GM21423 (cell line): ENCODE data around the gene NEUROG1.

Experiments used
- ATAC-seq: cut with Tn5 transposase; IDR thresholded peaks from one replicate; pipeline ENCODE4 v1.9.1; 2021; ENCODE audit warnings: mild to moderate bottlenecking, moderate library complexity; ENCODE audit not compliant: unreplicated experiment

Gene NEUROG1

GRCh38 chr5:135535820-135536801 lies at the start of gene NEUROG1:
Gene NEUROG1, minus strand, starts transcription at chr5:135535964. Its CDS starts 274 bp downstream, at chr5:135535690.
- no peak for ATAC-seq

- no peak for ATAC-seq
Measured at GRCh38 chr5:135584918-135585317, 49.2 kb upstream of the NEUROG1 start.

GRCh38 chr5:135584276-135584675 lies 48.5 kb upstream of the NEUROG1 start:
- ATAC-seq, result no peak

- no peak for ATAC-seq
Measured at GRCh38 chr5:135582099-135582781, 46.5 kb upstream of the NEUROG1 start.

GRCh38 chr5:135578685-135579341 lies 43.0 kb upstream of the NEUROG1 start, which contains the start of gene CXCL14:
Gene CXCL14, minus strand, starts transcription at chr5:135578991. Its CDS starts 213 bp downstream, at chr5:135578778.
- ATAC-seq, result no peak

GRCh38 chr5:135578305-135578684 lies 42.5 kb upstream of the NEUROG1 start:
- ATAC-seq, result no peak

GRCh38 chr5:135577421-135577820 lies 41.7 kb upstream of the NEUROG1 start:
- no peak for ATAC-seq

- no peak for ATAC-seq
Measured at GRCh38 chr5:135576075-135576599, 40.4 kb upstream of the NEUROG1 start.

GRCh38 chr5:135574493-135574892 lies 38.7 kb upstream of the NEUROG1 start:
- ATAC-seq, result no peak

GRCh38 chr5:135571902-135572301 lies 36.1 kb upstream of the NEUROG1 start:
- no peak for ATAC-seq

- no peak for ATAC-seq
Measured at GRCh38 chr5:135571066-135571609, 35.4 kb upstream of the NEUROG1 start.

- ATAC-seq, result no peak
Measured at GRCh38 chr5:135570453-135570764, 34.6 kb upstream of the NEUROG1 start.

GRCh38 chr5:135569755-135570452 lies 34.1 kb upstream of the NEUROG1 start:
- no peak for ATAC-seq

- no peak for ATAC-seq
Measured at GRCh38 chr5:135568923-135569360, 33.2 kb upstream of the NEUROG1 start.

- ATAC-seq, result no peak
Measured at GRCh38 chr5:135568246-135568645, 32.5 kb upstream of the NEUROG1 start.

- no peak for ATAC-seq
Measured at GRCh38 chr5:135567661-135568060, 31.9 kb upstream of the NEUROG1 start.

- no peak for ATAC-seq
Measured at GRCh38 chr5:135566422-135567400, 30.9 kb upstream of the NEUROG1 start.

- ATAC-seq, result no peak
Measured at GRCh38 chr5:135565725-135566421, 30.1 kb upstream of the NEUROG1 start.
